Body of pancreas (tissue), 4 donors: ENCODE measurements around the gene RAF1. TPM values are rescaled to one million over a fixed set of nuclear protein-coding genes. Genes with fewer than 3 reads are reported as not detected.

ENCODE experiments used
- ATAC-seq: fragments of 150-250 bp; one replicate; pipeline ENCODE4 v1.9.1; 2016
- DNase-seq, 4 donors: peaks; one replicate each; pipeline ENCODE4 v3.0.0-alpha.2; 2019
- H3K27ac ChIP-seq, 4 donors: fragments of 200-600 bp; sonication (generic); 1 replicate in 3 of 4; 2 replicates in 1 of 4; pipeline versions ENCODE4 v1.5.1 to v1.6.1; 2016 to 2019; ENCODE audit warnings: mild to moderate bottlenecking in 1 of 4, mixed read lengths in 1 of 4, moderate library complexity in 1 of 4
- H3K27me3 ChIP-seq, 2 donors: fragments of 200-600 bp; sonication (generic); one replicate each; pipeline ENCODE4 v1.6.0; 2016; ENCODE audit warnings: mild to moderate bottlenecking in 1 of 2
- H3K36me3 ChIP-seq, 2 donors: fragments of 200-600 bp; sonication (generic); replicated peaks in 1 of 2; 2 replicates each; pipeline ENCODE4 v1.5.1; 2016; ENCODE audit warnings: low read depth in 2 of 2; ENCODE audit not compliant: insufficient read depth in 1 of 2
- H3K4me1 ChIP-seq: fragments of 200-600 bp; sonication (generic); one replicate; pipeline ENCODE4 v1.6.0; 2016
- H3K4me3 ChIP-seq, 2 donors: fragments of 200-600 bp; sonication (generic); 1 replicate in 1 of 2; 2 replicates in 1 of 2; pipeline ENCODE4 v1.5.1; 2016 to 2019
- H3K9me3 ChIP-seq, 3 donors: fragments of 200-600 bp; sonication (generic); 1 replicate in 2 of 3; 2 replicates in 1 of 3; pipeline ENCODE4 v1.5.1; 2016
- CTCF ChIP-seq, 7 experiments: fragments of 450-650 bp in 4 of 7; fragments of 200-600 bp in 3 of 7; sonication (generic) in 3 of 7; IDR thresholded peaks; one replicate each; pipeline ENCODE4 v1.5.1; 2016 to 2019; ENCODE audit warnings: antibody characterized with exemption in 7 of 7
- POLR2A ChIP-seq, 3 donors: fragments of 450-650 bp; IDR thresholded peaks; one replicate each; pipeline ENCODE4 v1.6.1; 2016; ENCODE audit warnings: antibody characterized with exemption in 3 of 3, mild to moderate bottlenecking in 2 of 3
- WGBS, 2 donors: methylation state at CpG; one replicate each; pipeline ENCODE4 v1.1.5; 2017; 5-methylcytosine and 5-hydroxymethylcytosine counted together
- intact Hi-C: fragments of 100-400 bp; cut with DNase I; formaldehyde crosslinking; loops from one replicate; pipeline ENCODE4 v1.15.1; 2023
- small RNA-seq: library from RNA; depleted of rRNA; stranded (forward); fragments of <200 nt; gene quantifications from one replicate; pipeline ENCODE3, GENCODE V24; 2016
- total RNA-seq, 2 donors: library from RNA; depleted of rRNA; stranded (reverse); fragments of >200 nt; gene quantifications; one replicate each; pipeline ENCODE4 v1.1.0, GENCODE V29; 2016

Gene RAF1
- total RNA-seq, 2 donors from 2014 or later = 52.1 to 53.7 TPM

GRCh38 chr3:12536423-12536822, 127.5 kb downstream of the RAF1 start:
- TF ChIP-seq POLR2A (IDR thresholded peaks at IDR 0.05) (no peak), CTCF (IDR thresholded peaks at IDR 0.05) (peak in 3 of 7 experiments; percentile 7 to 21 (median 14))

More at GRCh38 chr3:12536423-12536822, 127.5 kb downstream of the RAF1 start:
- intact Hi-C loops = no loop called here
- ATAC-seq (no peak), DNase-seq (no peak)
- H3K27me3 ChIP-seq = no peaks in the 10 kb centered on the region
- H3K4me1 ChIP-seq = no peaks in the 10 kb centered on the region
- WGBS, 2 donors = 77 to 78% methylated on average over 6 of the region's 6 CpGs
- no peak overlapping the region for H3K27ac ChIP-seq
- H3K4me3 ChIP-seq = no peak overlapping the region
- H3K36me3 ChIP-seq = peaks cover 4 to 6% of the 10 kb centered on the region in 2 donors
- H3K9me3 ChIP-seq = no peaks in the 10 kb centered on the region

Small RNA genes within 50 kb of the gene (small RNA-seq; reads per million reads assigned to genes)
- gene CRIP1P1 (not detected), gene RF00017 (not detected)

Other genes with a start within 250 kb of the RAF1 start
- 10 to 100 TPM; 14.8 to 20.8 TPM for gene TSEN2, start 179.6 kb downstream of the RAF1 start, total RNA-seq
- gene MKRN2OS, start 118.6 kb downstream of the RAF1 start, total RNA-seq = 1 to 10 TPM in 1 of 2 donors, not detected in 1; 2.3 TPM
- 10 to 100 TPM; 21.8 to 28.3 TPM for gene MKRN2, start 107.0 kb downstream of the RAF1 start, total RNA-seq
- gene TMEM40, start 95.1 kb upstream of the RAF1 start, total RNA-seq = not detected
- 1 to 10 TPM; 3.6 to 6.6 TPM for gene CAND2, start 132.6 kb upstream of the RAF1 start, total RNA-seq
- gene RPL32, start 177.4 kb upstream of the RAF1 start, total RNA-seq = 1,000 to 10,000 TPM in 1 of 2 donors, 100 to 1,000 TPM in 1; 396 to 1,369 TPM